ENCODE data around the gene RHOF.
A peak's percentile ranks its signal among the peaks of the same experiment; 100 is the strongest.

The RHOF gene

GRCh38 chr12:121819212-121819949, 25.9 kb upstream of the RHOF start:
- no peaks in the 10 kb centered on the region for H3K27me3 ChIP-seq (ENCODE audit: control insufficient read depth, insufficient read depth, low read length, poor library complexity, severe bottlenecking)
- H3K4me1 ChIP-seq (ENCODE audit: control insufficient read depth, insufficient read depth, low read length) = no peaks in the 10 kb centered on the region
- no peaks in the 10 kb centered on the region for H3K9me3 ChIP-seq (ENCODE audit: control insufficient read depth, low read length)
- 94 to 97% methylated on average over 22 of the region's 22 CpGs for WGBS, 2 experiments
- no peak overlapping the region for H3K4me3 ChIP-seq (ENCODE audit: insufficient read depth, low read depth, low read length)
- peaks cover 45% of the 10 kb centered on the region for H3K36me3 ChIP-seq (ENCODE audit: control insufficient read depth, insufficient read depth, low read length)
- H3K27ac ChIP-seq (ENCODE audit: insufficient read depth, low read depth, low read length, poor library complexity, severe bottlenecking) = no peak overlapping the region

GRCh38 chr12:121817648-121818043, 24.2 kb upstream of the RHOF start:
- peaks cover 7% of the 10 kb centered on the region for H3K4me1 ChIP-seq (ENCODE audit: control insufficient read depth, insufficient read depth, low read length)
- no peak overlapping the region for H3K4me3 ChIP-seq (ENCODE audit: insufficient read depth, low read depth, low read length)
- WGBS, 2 experiments = 96 to 97% methylated on average over 18 of the region's 18 CpGs
- no peaks in the 10 kb centered on the region for H3K9me3 ChIP-seq (ENCODE audit: control insufficient read depth, low read length)
- H3K36me3 ChIP-seq (ENCODE audit: control insufficient read depth, insufficient read depth, low read length) = peaks cover 36% of the 10 kb centered on the region
- no peak overlapping the region for H3K27ac ChIP-seq (ENCODE audit: insufficient read depth, low read depth, low read length, poor library complexity, severe bottlenecking)
- no peaks in the 10 kb centered on the region for H3K27me3 ChIP-seq (ENCODE audit: control insufficient read depth, insufficient read depth, low read length, poor library complexity, severe bottlenecking)

- 96 to 97% methylated on average over 46 to 47 of the region's 47 CpGs for WGBS, 2 experiments
- Histone ChIP-seq H3K27ac (ENCODE audit: insufficient read depth, low read depth, low read length, poor library complexity, severe bottlenecking) (no peak overlapping the region), H3K4me1 (ENCODE audit: control insufficient read depth, insufficient read depth, low read length) (peaks cover 8% of the 10 kb centered on the region), H3K9me3 (ENCODE audit: control insufficient read depth, low read length) (no peaks in the 10 kb centered on the region), H3K4me3 (ENCODE audit: insufficient read depth, low read depth, low read length) (no peak overlapping the region), H3K27me3 (ENCODE audit: control insufficient read depth, insufficient read depth, low read length, poor library complexity, severe bottlenecking) (no peaks in the 10 kb centered on the region), H3K36me3 (ENCODE audit: control insufficient read depth, insufficient read depth, low read length) (peaks cover 36% of the 10 kb centered on the region)
These were observed 23.6 kb upstream of the RHOF start for GRCh38 chr12:121816925-121817647.

GRCh38 chr12:121815263-121815662, 21.8 kb upstream of the RHOF start:
- 91 to 93% methylated on average over 8 of the region's 8 CpGs for WGBS, 2 experiments
- Histone ChIP-seq H3K4me1 (ENCODE audit: control insufficient read depth, insufficient read depth, low read length) (peaks cover 18% of the 10 kb centered on the region), H3K27ac (ENCODE audit: insufficient read depth, low read depth, low read length, poor library complexity, severe bottlenecking) (no peak overlapping the region), H3K27me3 (ENCODE audit: control insufficient read depth, insufficient read depth, low read length, poor library complexity, severe bottlenecking) (no peaks in the 10 kb centered on the region), H3K9me3 (ENCODE audit: control insufficient read depth, low read length) (no peaks in the 10 kb centered on the region), H3K4me3 (ENCODE audit: insufficient read depth, low read depth, low read length) (no peak overlapping the region), H3K36me3 (ENCODE audit: control insufficient read depth, insufficient read depth, low read length) (peaks cover 44% of the 10 kb centered on the region)

- Histone ChIP-seq H3K36me3 (ENCODE audit: control insufficient read depth, insufficient read depth, low read length) (peaks cover 38% of the 10 kb centered on the region), H3K27ac (ENCODE audit: insufficient read depth, low read depth, low read length, poor library complexity, severe bottlenecking) (no peak overlapping the region), H3K4me3 (ENCODE audit: insufficient read depth, low read depth, low read length) (no peak overlapping the region), H3K9me3 (ENCODE audit: control insufficient read depth, low read length) (no peaks in the 10 kb centered on the region), H3K27me3 (ENCODE audit: control insufficient read depth, insufficient read depth, low read length, poor library complexity, severe bottlenecking) (no peaks in the 10 kb centered on the region), H3K4me1 (ENCODE audit: control insufficient read depth, insufficient read depth, low read length) (peaks cover 18% of the 10 kb centered on the region)
- WGBS, 2 experiments = 95% methylated on average over 31 of the region's 31 CpGs
These were observed 21.1 kb upstream of the RHOF start for GRCh38 chr12:121814429-121815119.

GRCh38 chr12:121813951-121814350, 20.5 kb upstream of the RHOF start:
- Histone ChIP-seq H3K36me3 (ENCODE audit: control insufficient read depth, insufficient read depth, low read length) (peaks cover 33% of the 10 kb centered on the region), H3K4me3 (ENCODE audit: insufficient read depth, low read depth, low read length) (no peak overlapping the region), H3K27ac (ENCODE audit: insufficient read depth, low read depth, low read length, poor library complexity, severe bottlenecking) (no peak overlapping the region), H3K4me1 (ENCODE audit: control insufficient read depth, insufficient read depth, low read length) (peaks cover 18% of the 10 kb centered on the region), H3K27me3 (ENCODE audit: control insufficient read depth, insufficient read depth, low read length, poor library complexity, severe bottlenecking) (no peaks in the 10 kb centered on the region), H3K9me3 (ENCODE audit: control insufficient read depth, low read length) (no peaks in the 10 kb centered on the region)
- WGBS, 2 experiments = 92 to 94% methylated on average over 9 of the region's 14 CpGs

GRCh38 chr12:121812921-121813896, 19.7 kb upstream of the RHOF start:
- Histone ChIP-seq H3K4me3 (ENCODE audit: insufficient read depth, low read depth, low read length) (peak overlapping the region; percentile 59), H3K36me3 (ENCODE audit: control insufficient read depth, insufficient read depth, low read length) (peaks cover 36% of the 10 kb centered on the region), H3K9me3 (ENCODE audit: control insufficient read depth, low read length) (no peaks in the 10 kb centered on the region), H3K27ac (ENCODE audit: insufficient read depth, low read depth, low read length, poor library complexity, severe bottlenecking) (no peak overlapping the region), H3K27me3 (ENCODE audit: control insufficient read depth, insufficient read depth, low read length, poor library complexity, severe bottlenecking) (no peaks in the 10 kb centered on the region), H3K4me1 (ENCODE audit: control insufficient read depth, insufficient read depth, low read length) (peaks cover 18% of the 10 kb centered on the region)
- WGBS, 2 experiments = 74 to 75% methylated on average over 25 of the region's 25 CpGs

- H3K9me3 ChIP-seq (ENCODE audit: control insufficient read depth, low read length) = no peaks in the 10 kb centered on the region
- H3K36me3 ChIP-seq (ENCODE audit: control insufficient read depth, insufficient read depth, low read length) = peaks cover 31% of the 10 kb centered on the region
- no peak overlapping the region for H3K27ac ChIP-seq (ENCODE audit: insufficient read depth, low read depth, low read length, poor library complexity, severe bottlenecking)
- peaks cover 18% of the 10 kb centered on the region for H3K4me1 ChIP-seq (ENCODE audit: control insufficient read depth, insufficient read depth, low read length)
- whole genome bisulfite sequencing, 2 experiments = 9 to 10% methylated on average over 26 of the region's 26 CpGs
- no peaks in the 10 kb centered on the region for H3K27me3 ChIP-seq (ENCODE audit: control insufficient read depth, insufficient read depth, low read length, poor library complexity, severe bottlenecking)
- peak overlapping the region; percentile 59 for H3K4me3 ChIP-seq (ENCODE audit: insufficient read depth, low read depth, low read length)
These were observed 18.9 kb upstream of the RHOF start for GRCh38 chr12:121812320-121812871.

- WGBS, 2 experiments = 1 to 2% methylated on average over 46 of the region's 46 CpGs
- no peaks in the 10 kb centered on the region for H3K27me3 ChIP-seq (ENCODE audit: control insufficient read depth, insufficient read depth, low read length, poor library complexity, severe bottlenecking)
- H3K27ac ChIP-seq (ENCODE audit: insufficient read depth, low read depth, low read length, poor library complexity, severe bottlenecking) = no peak overlapping the region
These were observed 18.2 kb upstream of the RHOF start for GRCh38 chr12:121811434-121812319.

More at GRCh38 chr12:121811434-121812319, 18.2 kb upstream of the RHOF start:
- H3K4me1 ChIP-seq (ENCODE audit: control insufficient read depth, insufficient read depth, low read length) = peaks cover 22% of the 10 kb centered on the region
- H3K36me3 ChIP-seq (ENCODE audit: control insufficient read depth, insufficient read depth, low read length) = peaks cover 25% of the 10 kb centered on the region
- peak overlapping the region; percentile 59 for H3K4me3 ChIP-seq (ENCODE audit: insufficient read depth, low read depth, low read length)
- no peaks in the 10 kb centered on the region for H3K9me3 ChIP-seq (ENCODE audit: control insufficient read depth, low read length)

Measured in ectodermal cell (in vitro differentiated cells).